ENCODE measurements around the gene NKX6-2.

The NKX6-2 gene

GRCh38 chr10:132766291-132766690 lies 19.7 kb downstream of the NKX6-2 start:
- TF ChIP-seq CTBP1 (IDR thresholded peaks at IDR 0.05; ENCODE audit: borderline replicate concordance) (no peak), FOXK2 (IDR thresholded peaks at IDR 0.05) (no peak), TARDBP (IDR thresholded peaks at IDR 0.05) (no peak), ARNT (IDR thresholded peaks at IDR 0.05) (no peak), SUZ12 (IDR thresholded peaks at IDR 0.05) (no peak), SP1 (IDR thresholded peaks at IDR 0.05) (no peak), PKNOX1 (IDR thresholded peaks at IDR 0.05) (no peak), ELF4 (IDR thresholded peaks at IDR 0.05) (no peak), ZNF384 (IDR thresholded peaks at IDR 0.05) (no peak), HDGF (IDR thresholded peaks at IDR 0.05; ENCODE audit: borderline replicate concordance) (no peak), NFRKB (IDR thresholded peaks at IDR 0.05) (no peak), L3MBTL2 (conservative IDR thresholded peaks at IDR 0.05) (no peak), FOXA1 (IDR thresholded peaks at IDR 0.05) (no peak), LEF1 (IDR thresholded peaks at IDR 0.05; ENCODE audit: borderline replicate concordance) (no peak), BHLHE40 (IDR thresholded peaks at IDR 0.05; ENCODE audit: borderline replicate concordance) (no peak), FOXM1 (IDR thresholded peaks at IDR 0.05; ENCODE audit: borderline replicate concordance) (no peak)
- POLR2A ChIA-PET = no interaction called here

GRCh38 chr10:132765435-132765834 lies 20.5 kb downstream of the NKX6-2 start:
- TF ChIP-seq BHLHE40 (IDR thresholded peaks at IDR 0.05; ENCODE audit: borderline replicate concordance) (no peak), HDGF (IDR thresholded peaks at IDR 0.05; ENCODE audit: borderline replicate concordance) (no peak), TARDBP (IDR thresholded peaks at IDR 0.05) (no peak), ELF4 (IDR thresholded peaks at IDR 0.05) (no peak), PKNOX1 (IDR thresholded peaks at IDR 0.05) (no peak), ZNF384 (IDR thresholded peaks at IDR 0.05) (no peak), FOXM1 (IDR thresholded peaks at IDR 0.05; ENCODE audit: borderline replicate concordance) (no peak), FOXK2 (IDR thresholded peaks at IDR 0.05) (no peak), ARNT (IDR thresholded peaks at IDR 0.05) (no peak), L3MBTL2 (conservative IDR thresholded peaks at IDR 0.05) (no peak), CTBP1 (IDR thresholded peaks at IDR 0.05; ENCODE audit: borderline replicate concordance) (no peak), LEF1 (IDR thresholded peaks at IDR 0.05; ENCODE audit: borderline replicate concordance) (no peak), FOXA1 (IDR thresholded peaks at IDR 0.05) (no peak)
- no peak for DNase-seq (ENCODE audit: extremely low spot score)
- CTCF ChIA-PET = no interaction called here
- POLR2A ChIA-PET = no interaction called here

More at GRCh38 chr10:132766291-132766690, 19.7 kb downstream of the NKX6-2 start:
- CTCF ChIA-PET = no interaction called here
- no peak for DNase-seq (ENCODE audit: extremely low spot score)

GRCh38 chr10:132764108-132764507 lies 21.8 kb downstream of the NKX6-2 start:
- ChIA-PET CTCF (no interaction called here), POLR2A (no interaction called here)
- TF ChIP-seq ZNF384 (IDR thresholded peaks at IDR 0.05) = no peak
- no peak for TF ChIP-seq HDGF (IDR thresholded peaks at IDR 0.05; ENCODE audit: borderline replicate concordance)
- TF ChIP-seq SP1 (IDR thresholded peaks at IDR 0.05) = no peak
- TF ChIP-seq TARDBP (IDR thresholded peaks at IDR 0.05) = no peak
- no peak for TF ChIP-seq FOXK2 (IDR thresholded peaks at IDR 0.05)
- no peak for TF ChIP-seq CTBP1 (IDR thresholded peaks at IDR 0.05; ENCODE audit: borderline replicate concordance)
- TF ChIP-seq L3MBTL2 (conservative IDR thresholded peaks at IDR 0.05) = no peak
- TF ChIP-seq FOXM1 (IDR thresholded peaks at IDR 0.05; ENCODE audit: borderline replicate concordance) = no peak
- TF ChIP-seq ARNT (IDR thresholded peaks at IDR 0.05) = no peak
- TF ChIP-seq BHLHE40 (IDR thresholded peaks at IDR 0.05; ENCODE audit: borderline replicate concordance) = no peak
- no peak for TF ChIP-seq PKNOX1 (IDR thresholded peaks at IDR 0.05)
- no peak for TF ChIP-seq ELF4 (IDR thresholded peaks at IDR 0.05)
- no peak for TF ChIP-seq LEF1 (IDR thresholded peaks at IDR 0.05; ENCODE audit: borderline replicate concordance)
- no peak for DNase-seq (ENCODE audit: extremely low spot score)

GRCh38 chr10:132763545-132763944 lies 22.4 kb downstream of the NKX6-2 start:
- no peak for DNase-seq (ENCODE audit: extremely low spot score)
- no peak for TF ChIP-seq TARDBP (IDR thresholded peaks at IDR 0.05)
- ChIA-PET CTCF (no interaction called here), POLR2A (no interaction called here)

GRCh38 chr10:132762267-132762666 lies 23.7 kb downstream of the NKX6-2 start:
- CTCF ChIA-PET = no interaction called here
- POLR2A ChIA-PET = no interaction called here

More at GRCh38 chr10:132762267-132762666, 23.7 kb downstream of the NKX6-2 start:
- DNase-seq (ENCODE audit: extremely low spot score) = no peak
- TF ChIP-seq PKNOX1 (IDR thresholded peaks at IDR 0.05) (no peak), ARNT (IDR thresholded peaks at IDR 0.05) (no peak), SUZ12 (IDR thresholded peaks at IDR 0.05) (no peak), CTBP1 (IDR thresholded peaks at IDR 0.05; ENCODE audit: borderline replicate concordance) (no peak), FOXA1 (IDR thresholded peaks at IDR 0.05) (no peak), ELF4 (IDR thresholded peaks at IDR 0.05) (no peak), TARDBP (IDR thresholded peaks at IDR 0.05) (no peak), L3MBTL2 (conservative IDR thresholded peaks at IDR 0.05) (no peak), FOXK2 (IDR thresholded peaks at IDR 0.05) (no peak), ZNF384 (IDR thresholded peaks at IDR 0.05) (no peak), FOXM1 (IDR thresholded peaks at IDR 0.05; ENCODE audit: borderline replicate concordance) (no peak), BHLHE40 (IDR thresholded peaks at IDR 0.05; ENCODE audit: borderline replicate concordance) (no peak), HDGF (IDR thresholded peaks at IDR 0.05; ENCODE audit: borderline replicate concordance) (no peak), NFRKB (IDR thresholded peaks at IDR 0.05) (no peak), LEF1 (IDR thresholded peaks at IDR 0.05; ENCODE audit: borderline replicate concordance) (no peak), SP1 (IDR thresholded peaks at IDR 0.05) (no peak)

Measured in HEK293T (cell line).